Fibroblast of lung (primary cell): ENCODE data around the gene MEF2A.
"Not testable (repeated sequence)": the region's sequence is repeated elsewhere in the genome, so short reads cannot be mapped to it uniquely, and the experiment has no call there.

Experiments
- CTCF ChIP-seq, 2 donors: IDR thresholded peaks in 1 of 2; conservative IDR thresholded peaks in 1 of 2; 1 replicate in 1 of 2; 2 replicates in 1 of 2; pipeline ENCODE4 v1.5.1; 2011 to 2012; ENCODE audit warnings: low read length in 2 of 2, control low read depth in 1 of 2, inconsistent platforms in 1 of 2, low read depth in 1 of 2, mild to moderate bottlenecking in 1 of 2
- EZH2 ChIP-seq: IDR thresholded peaks from 2 replicates; pipeline ENCODE4 v1.5.1; 2012; ENCODE audit warnings: low read length, control low read depth, mild to moderate bottlenecking; ENCODE audit errors: missing control alignments

GRCh38 chr15:99734040-99734291, 168.2 kb downstream of the MEF2A start:
- not testable (repeated sequence) for TF ChIP-seq CTCF (conservative IDR thresholded peaks at IDR 0.05 in 1 of 2, IDR thresholded peaks at IDR 0.05 in 1 of 2; ENCODE audit: low read depth in 1 of 2, low read length in 2 of 2); EZH2
